CD4-positive, alpha-beta T cell treated with Interleukin-6 at 100 ng/mL for 8 hours (primary cell): ENCODE data around the gene VSIR.

ENCODE experiments used
- DNase-seq: peaks from one replicate; pipeline ENCODE4 v3.0.0-alpha.2; 2020; ENCODE audit warnings: mixed read lengths, low spot score

The VSIR gene

GRCh38 chr10:71747039-71747531, 26.2 kb downstream of the VSIR start:
- DNase-seq, result no peak

DNA sequence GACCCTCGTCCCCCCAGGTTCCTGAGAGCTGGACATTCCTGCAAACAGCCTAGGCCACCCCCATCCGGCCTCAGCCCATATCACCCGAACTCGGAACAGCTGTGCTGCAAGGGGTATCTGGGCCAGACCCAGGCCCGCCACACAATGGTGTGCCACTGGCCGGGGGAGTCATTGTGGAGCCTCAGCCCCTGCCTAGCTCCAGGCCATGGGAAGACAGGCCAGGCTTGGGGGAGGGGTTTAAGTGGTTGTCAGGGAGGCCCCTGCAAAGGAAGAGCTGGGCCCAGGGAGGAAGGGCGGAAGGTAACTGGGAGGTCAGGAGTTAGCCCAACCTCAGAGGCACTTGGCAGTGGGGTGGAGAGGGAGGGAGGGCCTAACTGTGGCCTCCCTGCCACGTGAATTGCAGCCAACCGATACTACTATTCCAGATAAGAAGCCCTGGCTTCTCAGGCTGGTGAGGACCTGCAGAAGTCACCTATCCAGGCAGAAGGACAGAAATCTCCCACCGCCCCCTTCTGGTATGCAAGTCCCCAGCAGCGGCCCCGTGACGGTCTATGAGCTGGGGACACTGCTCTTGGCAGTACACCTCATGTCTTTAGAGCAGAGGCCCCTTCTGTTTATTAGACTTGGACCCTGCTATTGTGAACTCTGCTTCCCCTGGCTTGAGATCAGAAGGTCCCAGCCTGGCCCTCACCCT, 26.8 kb downstream of the VSIR start:
- DNase-seq, result peak; percentile 35

DNA sequence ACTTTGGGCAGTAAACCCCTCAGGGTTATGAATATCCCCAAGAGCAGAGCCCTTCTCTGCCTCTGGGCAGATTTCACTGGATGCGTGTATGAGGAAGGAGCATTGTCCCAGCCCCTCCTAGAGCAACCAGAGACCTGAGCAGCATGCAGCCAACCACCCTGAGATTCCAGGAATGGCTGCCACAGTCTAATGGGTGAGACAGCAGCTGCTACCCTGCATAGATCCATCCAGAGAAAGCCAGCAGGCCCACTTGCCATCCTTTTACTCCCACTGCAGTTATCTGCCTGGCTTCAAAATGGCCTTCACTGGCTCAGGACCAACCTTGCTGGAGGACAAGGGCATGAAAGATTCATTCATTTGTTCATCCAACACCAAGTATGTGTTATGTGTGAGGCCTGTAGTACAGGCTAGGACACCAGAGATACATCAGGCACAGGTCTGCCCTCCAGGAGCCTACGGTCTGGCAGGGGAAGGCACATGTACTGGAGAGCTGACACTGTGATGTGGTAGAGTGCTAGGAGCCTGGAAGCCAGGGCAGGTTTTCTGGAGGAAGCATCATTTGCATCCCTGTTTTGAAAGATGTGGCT, 27.6 kb downstream of the VSIR start:
- DNase-seq, result no peak

GRCh38 chr10:71744897-71745663, 28.2 kb downstream of the VSIR start:
- no peak for DNase-seq

- no peak for DNase-seq
Measured at GRCh38 chr10:71743866-71744265, 29.5 kb downstream of the VSIR start.

DNA sequence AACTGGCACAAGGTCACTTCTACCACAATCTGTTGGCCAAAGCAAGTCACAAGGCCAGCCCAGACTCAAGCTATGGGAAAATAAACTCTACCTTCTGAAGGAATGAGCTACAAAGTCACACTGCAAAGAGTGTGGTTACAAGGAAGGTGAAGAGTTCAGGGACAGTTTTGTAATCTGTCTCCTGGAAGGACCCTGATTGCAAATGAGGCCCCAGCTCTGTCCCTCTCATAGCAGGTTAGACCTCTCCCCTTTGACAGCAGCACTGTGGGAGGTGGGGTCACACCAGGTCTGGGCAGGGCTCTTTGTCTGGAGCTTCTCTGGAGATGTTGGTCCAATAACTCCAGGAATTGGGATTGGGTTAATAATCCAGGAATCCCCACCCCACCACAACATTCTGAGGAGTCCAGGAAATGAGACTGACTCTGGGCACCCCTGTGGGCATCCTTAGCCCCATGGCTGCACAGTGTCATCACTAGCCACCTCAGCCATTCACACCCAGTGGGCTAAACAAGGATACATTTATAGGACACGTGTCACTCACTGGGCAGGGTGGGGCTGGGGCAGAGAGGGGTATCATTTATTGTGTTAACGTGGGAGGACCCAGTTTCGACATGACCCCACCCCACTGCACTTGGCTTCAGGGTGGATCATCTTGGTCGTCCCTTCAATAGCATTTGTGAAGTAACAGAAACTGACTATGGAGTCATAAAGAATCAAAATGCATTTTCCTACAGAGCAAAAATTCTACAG, 30.1 kb downstream of the VSIR start:
- DNase-seq, result no peak

GRCh38 chr10:71742301-71743088, 30.8 kb downstream of the VSIR start:
- peak; percentile 24 for DNase-seq

DNA sequence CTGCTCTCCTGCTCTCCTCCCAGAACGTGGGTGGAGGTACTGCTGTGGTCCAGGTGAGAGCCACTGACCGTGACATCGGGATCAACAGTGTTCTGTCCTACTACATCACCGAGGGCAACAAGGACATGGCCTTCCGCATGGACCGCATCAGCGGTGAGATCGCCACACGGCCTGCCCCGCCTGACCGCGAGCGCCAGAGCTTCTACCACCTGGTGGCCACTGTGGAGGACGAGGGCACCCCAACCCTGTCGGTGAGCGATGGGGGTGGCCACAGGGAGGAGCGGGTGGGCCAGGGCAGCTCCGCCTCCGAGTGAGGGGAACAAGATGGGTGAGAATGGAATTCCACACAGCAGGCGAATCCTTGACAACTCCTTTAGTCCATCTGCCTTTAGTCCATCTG, 31.6 kb downstream of the VSIR start:
- no peak for DNase-seq

- no peak for DNase-seq
Measured at GRCh38 chr10:71741029-71741428, 32.3 kb downstream of the VSIR start.

DNA sequence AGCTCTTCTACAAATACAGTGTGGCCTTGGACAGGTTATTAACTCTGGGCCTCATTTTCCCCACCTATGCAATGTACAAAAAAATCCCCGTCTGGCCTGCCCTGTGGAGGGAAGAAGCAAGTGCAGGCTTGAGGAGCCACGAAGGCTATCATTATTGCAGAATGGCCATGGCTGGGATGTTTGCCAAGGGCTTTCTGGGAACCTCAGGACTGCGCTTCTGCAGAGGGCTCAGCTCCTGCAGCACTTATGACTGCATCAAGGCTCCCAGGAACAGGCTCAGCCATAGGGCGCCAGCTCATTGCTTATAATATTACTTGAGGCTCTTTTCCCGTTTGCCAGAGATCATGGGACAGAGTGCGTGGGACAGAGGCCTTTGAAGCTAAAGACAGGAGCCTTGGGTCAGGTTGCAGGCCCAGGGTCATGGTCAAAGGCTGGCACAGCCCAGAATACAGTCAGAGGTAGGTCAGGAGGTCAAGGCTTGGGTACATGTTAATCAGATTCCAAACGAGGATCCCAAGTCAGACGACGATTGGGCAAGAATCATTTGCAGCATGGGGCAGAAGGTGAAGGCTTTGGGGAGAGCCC, 33.2 kb downstream of the VSIR start:
- DNase-seq, result no peak

GRCh38 chr10:71739358-71739900, 33.9 kb downstream of the VSIR start:
- DNase-seq, result no peak

DNA sequence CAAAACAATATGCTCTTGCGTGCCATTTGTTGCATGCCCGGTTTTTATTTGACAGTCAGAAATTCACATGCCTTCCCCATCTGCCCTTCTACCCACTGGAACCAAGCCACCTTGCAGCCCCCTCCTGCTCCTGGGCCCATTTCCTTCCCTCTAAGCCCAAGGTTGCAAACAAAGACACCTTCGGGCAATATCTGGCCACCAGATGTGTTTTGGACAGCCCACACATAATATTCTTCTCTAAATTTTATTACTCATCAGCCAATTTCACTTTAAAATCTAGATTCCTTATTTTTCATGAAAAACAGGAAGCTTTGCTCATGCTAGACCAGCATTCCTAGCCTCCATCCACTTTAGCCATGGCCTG, 35.5 kb downstream of the VSIR start:
- no peak for DNase-seq

DNA sequence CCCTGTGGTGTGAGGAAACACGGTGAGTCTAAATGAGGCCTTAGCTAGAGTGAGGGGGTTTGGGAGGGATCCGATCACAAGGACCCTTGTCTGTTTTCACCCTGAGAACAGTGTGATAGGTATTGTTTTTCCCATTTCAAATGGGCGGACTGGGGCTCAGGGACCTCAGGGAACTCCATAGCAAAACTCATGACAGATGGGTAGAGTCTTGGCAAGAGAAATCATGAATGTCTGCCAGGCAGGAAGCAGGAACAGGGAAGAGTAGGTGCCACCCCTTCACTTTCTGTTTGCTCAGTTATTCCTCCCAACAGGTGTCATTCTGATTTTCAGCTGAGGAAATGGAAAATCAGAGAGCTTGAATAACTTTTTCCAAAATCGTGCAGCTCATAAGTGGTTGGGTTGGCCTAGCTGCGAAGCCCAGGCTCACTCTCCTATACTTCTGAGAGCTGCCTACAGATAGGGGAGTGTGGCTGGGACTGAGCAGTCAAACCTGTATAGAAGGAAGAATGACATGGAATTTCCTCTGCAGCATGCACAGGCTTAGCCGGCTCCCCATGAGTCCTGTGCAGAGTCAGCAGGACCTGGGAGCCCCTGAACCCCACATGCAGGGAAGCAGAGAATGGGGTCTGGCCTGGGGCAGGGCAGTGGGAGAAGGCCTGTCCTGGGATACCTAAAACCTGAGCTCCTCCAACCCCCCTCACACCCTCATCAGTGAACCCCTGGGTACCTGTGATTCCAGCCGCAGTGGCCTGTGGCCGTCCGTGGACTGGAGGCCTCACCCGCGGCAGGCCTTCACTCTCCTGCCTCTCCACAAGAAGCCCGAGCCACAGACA, 36.1 kb downstream of the VSIR start:
- no peak for DNase-seq

GRCh38 chr10:71736570-71736952, 36.8 kb downstream of the VSIR start:
- DNase-seq, result no peak

- peak; percentile 81 for DNase-seq
Measured at GRCh38 chr10:71735709-71736569, 37.4 kb downstream of the VSIR start.

DNA sequence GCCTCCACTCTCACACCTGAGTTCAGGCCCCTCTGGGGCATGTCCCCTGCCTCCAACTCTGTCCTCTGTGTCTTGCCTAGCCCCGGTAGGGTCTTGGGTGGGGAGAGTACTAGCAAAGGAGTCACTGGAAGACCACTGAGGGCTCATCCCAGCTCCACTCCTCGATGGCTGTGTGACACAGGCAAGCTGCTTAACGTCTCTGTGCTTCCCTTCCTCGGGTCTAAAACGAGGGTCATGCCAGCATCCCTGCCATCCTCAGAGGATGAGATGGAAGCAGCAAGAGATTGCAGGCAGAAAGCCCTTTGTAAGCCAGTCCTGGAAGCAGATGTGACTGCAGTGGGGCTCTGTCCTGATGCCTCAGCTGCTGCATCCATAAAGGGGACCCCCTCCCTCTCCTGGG, 38.5 kb downstream of the VSIR start:
- DNase-seq, result no peak

DNA sequence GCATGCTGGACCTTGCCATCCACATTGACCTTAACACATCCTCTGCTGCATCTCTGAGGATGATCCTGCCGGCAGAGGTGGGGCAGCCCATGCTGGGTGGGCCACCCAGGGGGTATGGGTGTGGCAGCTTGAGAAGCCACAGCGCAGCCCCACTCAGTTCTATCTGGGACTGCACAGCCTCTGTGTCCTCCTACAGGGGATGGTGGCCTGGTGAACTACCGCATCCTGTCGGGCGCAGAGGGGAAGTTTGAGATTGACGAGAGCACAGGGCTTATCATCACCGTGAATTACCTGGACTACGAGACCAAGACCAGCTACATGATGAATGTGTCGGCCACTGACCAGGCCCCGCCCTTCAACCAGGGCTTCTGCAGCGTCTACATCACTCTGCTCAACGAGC, 41.5 kb downstream of the VSIR start:
- no peak for DNase-seq

DNA sequence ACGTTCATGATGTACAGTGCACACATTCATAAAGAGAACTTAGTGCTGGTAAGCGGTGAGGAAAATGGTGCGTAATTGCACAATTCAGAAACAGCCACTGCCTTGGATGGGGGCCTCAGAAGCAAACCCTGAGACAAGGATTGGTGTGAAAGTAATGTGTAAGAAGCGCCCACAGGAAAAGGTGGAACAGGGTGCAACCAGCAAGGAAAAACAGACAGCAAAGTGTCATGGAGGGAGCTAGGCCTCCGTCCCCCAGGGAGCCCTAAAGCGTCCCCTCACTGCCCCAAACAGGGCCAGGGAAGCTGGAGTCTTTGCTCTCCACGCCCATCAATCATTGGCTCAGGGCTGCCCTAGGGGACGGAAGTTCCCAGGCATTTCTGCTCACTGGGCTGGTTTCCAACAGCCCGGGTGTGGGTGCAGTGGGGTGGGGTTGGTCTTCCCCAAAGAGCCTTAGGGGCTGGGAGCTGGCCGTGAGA, 44.1 kb downstream of the VSIR start:
- no peak for DNase-seq
